Left cardiac atrium (tissue), 4 donors: ENCODE data around the gene COPS9. TPM values are rescaled to one million over a fixed set of nuclear protein-coding genes. Genes with fewer than 3 reads are reported as not detected.

ENCODE experiments used
- ATAC-seq, 2 donors: fragments of 200-7000 bp; cut with Tn5 transposase; one replicate each; pipeline ENCODE4 v1.9.1; 2020; ENCODE audit warnings: mild to moderate bottlenecking in 2 of 2, moderate library complexity in 2 of 2
- DNase-seq: peaks from one replicate; pipeline ENCODE4 v3.0.0-alpha.2; 2020
- intact Hi-C, 2 donors: fragments of 100-400 bp; cut with DNase I; formaldehyde crosslinking; loops; one replicate each; pipeline versions ENCODE4 v1.14.1 to v1.15.1; 2022 to 2023
- total RNA-seq, 2 donors: library from RNA; stranded (reverse); fragmentation: NEBNext Ultra II Directional; extraction: Animal tissue kit (Norgen Biotek cat#: 25700); gene quantifications; one replicate each; pipeline ENCODE4 v1.2.1, GENCODE V29; 2021
- donor health status: DM: no; HTN: yes; CAD: no.
- donor health status: DM: no; HTN: yes; CAD: no; lungs with severe emphysema.
- donor health status: DM: yes; HTN: yes; CAD: no.
- donor health status: Dilated cardiomyopathy.

COPS9 gene
- total RNA-seq, 2 donors from 2014 or later, result 160 to 175 TPM

DNA sequence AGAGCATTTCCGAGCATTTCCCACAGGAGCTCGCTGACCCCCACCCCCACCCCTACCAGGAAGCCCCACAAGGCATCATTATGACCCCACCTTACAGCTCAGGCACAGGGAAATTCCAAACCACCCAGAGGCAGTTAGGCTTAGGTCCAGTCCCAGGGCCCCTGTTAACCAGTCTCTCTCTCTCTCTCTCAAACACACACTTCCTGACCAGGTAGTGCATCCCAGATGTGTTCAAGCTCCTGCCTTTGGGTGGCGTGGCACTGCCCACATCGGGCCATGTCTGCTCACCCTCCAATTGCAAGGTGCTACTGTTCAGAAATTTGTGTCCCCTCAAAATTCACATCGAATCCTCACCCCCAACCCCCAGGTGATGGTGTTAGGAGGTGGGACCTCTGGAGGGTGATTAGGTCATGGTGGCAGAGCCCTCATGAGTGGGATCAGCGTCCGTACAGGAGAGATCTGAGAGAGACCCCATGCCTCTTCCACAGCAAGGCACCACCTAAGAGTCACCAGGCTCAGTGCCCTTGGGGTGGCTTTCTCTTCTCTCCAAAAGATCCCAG is 8.8 kb downstream of the COPS9 start:
- ATAC-seq (no peak), DNase-seq (no peak)
- intact Hi-C loops, result no loop called here

DNA sequence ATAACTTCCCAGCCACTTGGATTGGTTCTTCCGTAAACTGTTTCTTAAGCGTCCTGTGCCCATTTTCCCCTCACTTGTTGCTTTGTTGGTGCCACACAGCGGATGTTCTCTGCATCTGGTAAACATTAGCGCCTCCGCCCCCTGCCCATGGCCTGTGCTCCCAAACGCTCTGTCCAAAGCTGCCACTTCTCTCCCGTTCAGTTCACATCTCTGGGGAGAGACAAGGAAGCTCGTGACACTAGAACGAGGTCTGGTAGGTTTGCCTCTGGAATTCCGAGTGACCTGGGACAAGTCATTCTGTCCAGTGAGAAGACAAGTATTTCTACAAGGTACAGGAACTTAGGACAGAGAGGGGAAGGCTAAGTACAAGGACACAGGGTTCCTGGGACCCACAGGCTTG is 9.4 kb downstream of the COPS9 start:
- ATAC-seq (no peak), DNase-seq (no peak)
- intact Hi-C loops, result no loop called here

DNA sequence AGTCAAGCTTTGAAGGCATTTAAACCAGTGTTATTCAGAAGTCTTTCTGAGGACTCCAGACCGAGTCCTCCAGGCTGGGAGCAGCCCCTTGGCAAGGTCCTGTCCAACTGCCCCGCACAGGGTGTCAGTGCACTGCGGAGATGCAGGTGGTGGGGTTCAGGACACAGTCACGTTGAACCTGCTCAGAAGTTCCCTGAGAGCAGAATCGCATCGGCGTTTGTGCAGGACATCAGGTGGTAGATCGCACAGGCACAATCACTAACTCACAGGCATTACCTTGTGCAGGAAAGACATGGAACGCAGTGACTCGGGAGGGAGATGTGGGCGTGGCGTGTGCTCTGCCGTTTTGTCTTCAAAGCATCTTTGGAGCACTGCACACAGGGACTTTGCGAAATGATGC is 10.4 kb downstream of the COPS9 start:
- DNase-seq (no peak), ATAC-seq (no peak)
- intact Hi-C loops, result no loop called here

DNA sequence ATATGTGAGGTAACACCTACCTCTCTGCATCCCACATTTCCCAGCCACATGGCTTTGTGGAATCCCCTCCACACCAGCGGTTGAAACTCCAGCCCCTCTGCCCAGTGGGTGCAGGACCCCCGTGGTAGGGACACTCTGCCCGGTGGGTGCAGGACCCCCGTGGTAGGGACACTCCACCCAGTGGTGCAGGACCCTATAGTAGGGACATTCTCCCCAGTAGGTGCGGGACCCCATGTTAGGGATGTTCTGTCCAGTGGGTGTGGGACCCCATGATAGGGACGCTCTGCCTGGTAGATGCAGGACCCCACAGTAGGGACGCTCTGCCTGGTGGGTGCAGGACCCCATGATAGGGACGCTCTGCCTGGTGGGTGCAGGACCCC is 11.5 kb downstream of the COPS9 start:
- intact Hi-C loops, result no loop called here
- ATAC-seq (no peak), DNase-seq (no peak)

DNA sequence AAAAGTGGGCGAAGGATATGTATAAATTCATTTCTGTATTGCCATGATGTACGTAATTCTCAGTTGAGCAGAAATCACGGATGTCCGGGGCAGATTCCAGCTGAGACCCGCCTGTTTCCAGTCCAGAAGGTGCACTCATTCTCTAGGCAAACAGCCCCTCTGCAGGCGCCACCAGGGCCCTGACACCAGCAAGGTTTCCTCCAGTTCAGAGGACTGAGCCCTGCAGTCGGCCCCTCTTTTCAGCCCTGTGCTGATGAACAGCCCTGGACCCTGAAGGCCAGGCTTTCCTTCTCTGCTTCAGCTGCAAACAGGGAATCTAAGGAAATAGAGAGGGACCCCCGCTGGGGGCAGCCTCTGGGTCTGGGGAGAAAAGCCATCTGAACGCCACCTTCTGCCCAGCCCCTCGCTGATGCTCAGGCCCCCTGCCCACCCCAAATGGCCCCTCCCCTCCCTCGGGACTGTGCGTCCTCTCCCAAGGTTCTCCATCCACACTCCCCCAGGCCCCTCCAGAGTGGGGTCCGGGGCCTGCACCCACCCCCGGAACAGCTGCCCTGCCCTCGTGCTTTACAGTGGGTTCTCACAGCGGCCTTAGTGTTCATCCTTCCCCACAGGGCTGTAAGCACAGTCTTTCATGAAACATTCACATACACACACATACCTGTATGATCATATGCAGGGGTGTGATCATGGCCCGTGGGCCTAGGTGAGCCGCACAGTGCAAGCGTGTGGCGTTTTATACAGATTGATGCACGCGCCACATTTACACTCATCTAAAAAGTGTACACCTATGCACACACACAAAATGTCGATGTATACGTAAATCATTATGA is 12.1 kb downstream of the COPS9 start:
- intact Hi-C loops, result no loop called here
- no peak for ATAC-seq
- no peak for DNase-seq

DNA sequence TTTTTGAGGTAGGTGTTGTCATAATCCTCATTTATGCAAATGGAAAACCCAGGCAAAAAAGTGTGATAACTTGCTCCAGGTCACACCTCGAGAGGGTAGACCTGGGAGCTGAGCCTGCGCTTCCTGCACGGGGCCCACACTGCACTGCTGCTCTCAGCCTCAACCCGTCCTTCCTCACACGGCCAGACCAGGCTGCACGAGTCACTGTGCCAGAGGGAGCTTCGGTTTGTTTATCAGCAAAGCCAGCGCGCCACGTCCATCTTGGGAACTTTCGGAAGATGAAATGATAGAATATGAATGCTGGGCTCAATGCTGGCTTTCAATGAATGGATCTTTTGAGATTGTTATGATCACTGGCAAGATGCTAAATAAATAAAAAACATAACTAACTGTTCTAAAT is 14.4 kb downstream of the COPS9 start:
- intact Hi-C loops, result no loop called here
- ATAC-seq, result no peak
- DNase-seq, result no peak

DNA sequence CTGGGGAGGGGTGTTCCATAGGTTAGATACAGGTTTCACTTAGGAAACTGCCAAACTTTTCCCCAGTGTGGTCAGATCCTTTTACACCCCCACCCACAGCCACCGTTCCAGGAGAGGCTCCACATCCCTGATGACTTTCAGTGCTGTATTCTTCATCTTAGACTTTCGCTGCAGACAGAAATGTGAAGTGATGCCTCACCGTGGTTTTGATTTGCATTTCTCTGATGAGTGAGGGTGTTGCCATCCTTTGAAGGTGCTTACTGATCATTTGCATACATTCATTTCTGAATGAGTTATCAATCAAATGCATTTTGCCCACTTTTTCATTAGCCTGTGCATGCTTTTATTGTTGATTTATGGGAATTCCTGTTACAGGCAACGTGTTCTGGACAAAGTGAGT is 14.9 kb downstream of the COPS9 start:
- no peak for DNase-seq
- intact Hi-C loops, result no loop called here
- no peak for ATAC-seq

DNA sequence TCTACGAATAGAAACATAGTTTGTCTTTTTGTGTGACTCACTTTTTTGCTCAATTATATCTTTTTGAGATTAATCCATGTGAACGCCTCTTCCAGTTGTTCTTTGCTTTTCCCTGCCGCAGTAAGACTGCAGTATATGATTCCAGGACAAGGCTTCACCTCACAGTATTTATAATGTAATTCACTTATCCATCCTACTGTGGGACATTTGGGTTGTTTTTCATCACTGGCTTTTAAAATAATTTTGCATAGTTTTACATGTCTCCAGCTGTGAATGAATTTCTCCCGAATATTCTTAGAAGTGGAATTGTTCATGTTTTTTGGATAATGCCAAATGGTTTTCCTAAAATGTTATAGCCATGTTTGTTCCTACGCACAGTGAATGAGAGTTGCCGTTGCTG is 21.9 kb downstream of the COPS9 start:
- ATAC-seq, result no peak
- DNase-seq, result no peak
- intact Hi-C loops, result no loop called here

DNA sequence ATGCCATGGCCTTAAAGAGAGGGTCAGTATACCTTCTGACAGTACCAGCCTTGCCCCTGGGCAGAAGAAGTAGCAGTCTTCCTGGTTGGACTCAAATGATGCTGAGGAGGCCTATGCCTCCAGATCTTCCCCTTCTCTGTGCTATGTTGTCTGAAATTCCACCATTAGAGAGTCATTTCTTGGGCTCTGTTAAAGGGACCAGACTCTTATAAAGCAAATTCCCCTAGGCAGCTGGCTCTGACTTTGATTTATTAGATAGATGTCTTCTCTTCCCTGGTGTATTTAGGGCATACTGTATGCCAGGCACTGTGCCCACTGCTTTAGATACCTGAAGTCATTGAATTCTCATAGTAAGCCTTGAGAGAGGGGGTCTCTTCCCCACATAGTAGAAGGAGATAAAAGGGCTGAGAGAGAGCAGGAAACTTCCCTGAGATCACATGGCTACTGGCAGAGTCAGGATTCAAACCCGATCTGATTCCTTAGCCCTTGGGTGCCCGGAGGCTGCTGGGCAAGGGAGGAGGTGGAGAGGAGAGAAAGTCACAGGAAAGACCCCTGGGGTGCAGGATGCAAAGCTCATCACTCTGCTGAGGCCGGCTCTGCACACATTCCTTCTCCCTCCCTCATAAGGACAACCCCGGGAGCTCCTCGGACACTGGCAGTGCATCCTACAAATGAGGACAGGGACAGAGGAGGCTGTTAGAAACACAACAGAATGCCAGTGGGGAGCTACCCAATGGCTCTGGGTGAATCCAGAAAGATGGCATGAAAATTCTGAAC is 23.0 kb downstream of the COPS9 start:
- ATAC-seq (no peak), DNase-seq (no peak)
- intact Hi-C loops, result no loop called here

DNA sequence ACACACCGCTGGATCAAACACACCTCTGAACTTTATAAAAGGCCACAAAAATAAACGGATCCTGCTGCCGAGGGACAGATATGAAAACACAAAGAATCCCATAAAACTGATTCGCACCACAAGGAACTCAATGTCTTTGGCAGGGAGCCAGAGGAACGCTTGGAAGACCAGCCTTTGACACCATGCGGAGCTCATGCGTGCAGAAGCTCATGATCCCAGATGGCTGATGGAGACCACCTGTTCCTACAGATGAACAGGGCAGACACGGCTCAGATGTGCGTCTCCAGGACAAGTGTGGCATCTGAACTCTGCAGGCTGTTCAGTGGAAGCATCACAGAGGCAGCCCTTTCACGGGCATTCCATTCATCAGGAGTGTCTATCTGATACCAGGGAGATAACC is 24.9 kb downstream of the COPS9 start:
- no peak for DNase-seq
- intact Hi-C loops, result no loop called here
- no peak for ATAC-seq

DNA sequence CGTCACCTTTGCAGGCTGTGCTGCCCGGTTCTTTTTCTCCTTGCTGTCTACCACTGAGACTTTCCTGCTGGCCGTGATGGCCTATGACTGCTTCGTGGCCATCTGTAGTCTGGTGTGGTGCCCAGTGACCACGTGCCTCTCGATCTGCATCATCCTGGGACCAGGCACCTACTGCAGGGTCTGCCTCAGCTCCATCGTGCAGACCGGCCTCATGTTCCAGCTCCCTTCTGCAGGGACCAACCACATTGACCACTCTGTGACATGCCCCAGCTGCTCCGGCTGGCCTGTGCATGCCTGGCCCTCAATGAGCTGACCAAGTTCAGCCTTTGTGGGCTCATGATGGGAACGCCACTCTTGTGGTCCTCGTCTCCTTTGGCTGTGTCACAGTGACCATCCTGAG is 26.7 kb downstream of the COPS9 start:
- intact Hi-C loops, result no loop called here
- DNase-seq (no peak), ATAC-seq (no peak)

DNA sequence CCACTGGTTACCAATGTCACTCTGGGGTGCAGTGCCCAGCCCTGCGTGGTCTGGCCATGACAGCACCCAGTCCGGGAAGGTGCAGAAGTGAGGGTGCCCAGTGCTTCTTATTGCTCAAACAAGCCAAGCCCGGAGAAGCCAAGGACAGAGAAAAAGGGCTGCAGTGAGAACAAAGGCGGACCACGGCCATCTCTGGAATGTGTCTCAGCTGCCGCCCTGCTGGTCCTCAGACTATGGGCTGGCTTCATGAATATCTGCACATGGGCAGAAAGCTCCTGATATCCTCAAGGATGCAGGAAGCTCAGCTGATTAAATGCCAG is 28.7 kb downstream of the COPS9 start:
- DNase-seq (no peak), ATAC-seq (no peak)
- intact Hi-C loops, result no loop called here

DNA sequence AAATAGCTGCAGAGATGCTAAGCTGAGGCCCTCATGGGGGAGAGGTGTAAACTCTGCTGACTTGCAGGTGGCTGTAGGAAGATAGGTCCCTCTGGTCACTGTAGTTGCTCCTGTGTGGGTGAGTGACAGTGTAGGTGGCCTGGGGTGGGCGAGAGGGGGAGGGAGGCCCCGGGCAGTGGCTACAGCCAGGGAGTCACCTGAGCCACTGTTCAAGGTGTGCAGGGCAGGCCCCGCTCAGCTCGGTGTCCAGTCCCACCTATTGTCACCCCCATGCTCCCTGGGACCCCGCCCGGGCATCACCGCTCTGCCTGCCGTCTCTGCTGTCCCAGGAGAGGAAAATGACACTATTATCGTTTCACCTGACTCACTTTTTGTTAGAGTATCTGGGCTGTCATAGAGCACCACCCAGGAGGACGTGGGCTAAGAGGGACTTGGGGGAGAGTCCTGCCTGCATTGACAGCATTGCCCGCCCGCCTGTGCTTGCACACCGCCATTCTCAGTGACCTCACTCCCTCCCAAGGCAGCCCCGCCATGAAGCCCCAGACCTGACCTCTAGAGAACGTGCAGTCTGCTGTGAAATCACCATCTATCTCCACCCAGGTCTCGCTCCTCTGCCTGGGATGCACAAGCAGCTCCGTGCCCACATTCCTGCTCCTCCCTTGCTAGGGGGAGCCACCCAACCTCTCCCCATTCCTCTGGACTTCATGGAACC is 29.2 kb downstream of the COPS9 start:
- intact Hi-C loops, result no loop called here
- ATAC-seq (no peak), DNase-seq (no peak)

DNA sequence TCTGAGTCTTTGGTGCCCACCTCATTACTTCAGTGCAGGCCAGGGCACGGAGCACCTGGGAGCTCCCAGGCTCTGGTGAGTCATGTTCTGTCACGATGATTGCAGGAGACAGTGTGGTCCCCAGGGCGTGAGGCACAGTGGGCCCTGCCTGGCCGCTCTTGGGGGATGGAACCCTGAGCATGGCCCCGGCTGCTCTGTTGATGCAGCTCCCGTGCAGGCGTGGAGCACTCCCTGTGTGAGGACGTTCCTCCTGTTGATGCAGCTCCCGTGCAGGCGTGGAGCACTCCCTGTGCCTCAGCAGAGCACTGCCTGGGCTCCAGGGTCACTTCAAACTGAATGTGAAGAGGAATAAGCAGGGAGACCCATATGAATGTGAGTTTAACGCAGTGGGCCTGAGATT is 30.1 kb downstream of the COPS9 start:
- ATAC-seq (no peak), DNase-seq (no peak)
- intact Hi-C loops, result no loop called here

DNA sequence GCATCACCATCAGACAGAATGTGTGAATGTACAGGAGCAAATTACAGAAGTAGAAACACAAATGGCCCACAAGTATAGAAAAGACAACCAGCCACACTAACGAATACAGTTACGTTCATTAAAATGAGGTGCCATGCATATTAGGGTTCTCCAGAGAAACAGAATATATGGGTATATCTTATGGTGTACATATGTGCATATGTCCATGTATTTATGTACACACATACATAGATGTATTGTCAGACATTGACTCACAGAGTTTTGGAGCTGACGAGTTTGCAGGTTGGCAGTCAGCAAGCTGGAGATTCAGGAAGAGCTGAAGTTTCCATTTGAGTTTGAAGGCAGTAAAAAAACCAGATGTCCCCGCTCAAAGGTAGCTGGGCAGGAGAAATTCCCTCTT is 33.0 kb downstream of the COPS9 start:
- no peak for ATAC-seq

DNA sequence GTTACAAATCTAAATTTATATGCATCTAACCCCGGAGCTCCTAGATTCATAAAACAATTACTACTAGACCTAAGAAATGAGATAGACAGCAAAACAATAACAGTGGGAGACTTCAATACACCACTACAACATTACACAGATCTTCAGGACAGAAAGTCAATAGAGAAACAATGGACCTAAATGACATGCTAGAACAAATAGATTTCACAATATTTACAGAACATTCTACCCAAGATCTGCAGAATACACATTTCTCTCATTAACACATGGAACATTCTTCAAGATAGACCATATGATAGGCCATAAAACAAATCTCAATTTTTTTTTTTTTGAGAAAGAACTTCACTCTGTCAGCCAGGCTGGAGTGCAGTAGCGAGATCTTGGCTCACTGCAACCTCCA is 37.8 kb downstream of the COPS9 start:
- ATAC-seq (no peak), DNase-seq (no peak)
- intact Hi-C loops, result no loop called here

More for the DNA sequence above, 33.0 kb downstream of the COPS9 start:
- DNase-seq, result no peak
- intact Hi-C loops, result no loop called here

DNA sequence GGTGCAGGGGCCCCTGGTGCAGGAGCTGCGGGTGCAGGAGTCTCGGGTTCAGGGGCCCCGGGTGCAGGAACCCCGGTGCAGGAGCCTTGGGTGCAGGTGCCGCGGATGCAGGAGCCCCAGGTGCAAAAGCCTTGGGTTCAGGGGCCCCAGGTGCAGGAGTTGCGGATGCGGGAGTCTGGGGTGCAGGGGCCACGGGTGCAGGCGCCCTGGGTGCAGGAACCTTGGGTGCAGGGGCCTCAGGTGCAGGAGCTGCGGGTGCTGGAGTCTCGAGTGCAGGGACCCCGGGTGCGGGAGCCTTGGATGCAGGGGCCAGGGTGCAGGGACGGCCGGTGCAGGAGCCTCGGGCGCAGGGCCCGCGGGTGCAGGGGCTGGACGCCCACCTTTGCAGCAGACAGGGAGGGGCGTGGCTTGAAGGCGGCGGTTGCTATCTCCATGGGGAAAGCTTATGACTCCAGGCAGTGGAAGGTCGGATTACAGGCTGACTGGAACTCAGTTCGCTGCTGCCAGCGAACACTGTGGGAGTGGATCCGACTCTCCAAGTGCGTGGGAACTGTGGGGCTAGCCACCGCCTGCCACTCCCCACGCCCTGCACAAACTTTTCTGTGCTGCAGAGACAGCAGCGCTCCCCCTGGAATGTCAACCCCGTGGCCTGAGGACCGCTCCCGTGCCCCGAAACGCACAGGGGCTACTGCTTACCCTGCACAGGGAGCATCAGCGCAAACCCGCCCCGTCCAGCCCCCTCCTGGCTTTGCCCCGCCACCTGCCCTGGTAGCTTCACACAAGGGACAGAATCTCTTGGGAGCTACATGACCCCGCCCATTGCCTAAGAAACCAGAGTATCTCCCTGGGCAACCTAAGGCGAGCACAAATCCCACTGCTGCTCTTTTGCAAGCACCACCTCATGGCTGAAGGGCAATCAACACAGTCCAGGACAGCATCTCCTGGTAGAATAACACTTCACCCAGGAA is 40.3 kb downstream of the COPS9 start:
- DNase-seq, result no peak
- ATAC-seq, result no peak
- intact Hi-C loops, result no loop called here

DNA sequence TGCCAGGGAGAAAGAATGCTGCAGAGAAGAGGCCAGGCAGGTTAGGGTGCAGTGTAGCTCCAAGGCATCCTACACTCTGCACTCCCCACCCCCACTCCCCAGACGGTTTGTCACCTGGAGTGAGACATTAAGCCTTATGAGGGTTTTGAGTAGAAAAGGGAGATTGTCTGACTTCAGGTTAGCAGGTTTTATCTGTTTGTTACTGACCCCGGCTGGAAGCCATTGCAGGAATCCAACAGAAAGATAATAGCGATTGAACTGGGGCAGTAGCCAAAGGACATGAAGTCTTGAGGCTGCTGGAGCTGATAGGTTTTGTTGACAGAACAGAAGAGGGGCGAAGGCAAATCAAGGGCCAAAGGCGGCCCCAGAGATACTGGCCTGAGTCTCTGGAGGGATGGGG is 46.8 kb downstream of the COPS9 start:
- ATAC-seq (no peak), DNase-seq (no peak)
- intact Hi-C loops, result no loop called here

DNA sequence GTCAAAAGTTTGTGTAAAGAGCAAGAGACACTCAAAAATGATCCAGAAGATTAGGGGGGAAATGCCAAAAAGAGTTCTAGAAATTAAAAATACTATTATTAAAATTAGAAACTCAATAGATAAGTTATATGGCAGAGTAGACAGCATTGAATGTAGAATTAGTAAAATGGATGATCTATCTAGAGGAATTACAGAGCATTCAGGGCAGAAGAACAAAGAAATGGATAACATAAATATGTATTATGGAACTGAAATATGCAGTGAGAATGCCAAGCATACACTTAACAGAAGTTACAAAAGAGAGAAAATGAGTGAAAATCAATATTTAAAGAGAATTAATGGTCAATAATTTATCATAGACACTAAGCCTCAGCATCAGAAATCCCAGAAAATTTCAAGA is 49.5 kb downstream of the COPS9 start:
- DNase-seq, result no peak
- ATAC-seq, result no peak
- intact Hi-C loops, result no loop called here
